ENCODE results near the gene WSB2.
"Not testable (repeated sequence)": the region's sequence is repeated elsewhere in the genome, so short reads cannot be mapped to it uniquely, and the experiment has no call there.

GRCh38 chr12:118022097-118022727 is 38.8 kb downstream of the WSB2 start:
- not testable (repeated sequence) for TF ChIP-seq CTCF (IDR thresholded peaks at IDR 0.05; ENCODE audit: low read depth, low read length, poor library complexity, severe bottlenecking); EZH2phosphoT487 (IDR thresholded peaks at IDR 0.05; ENCODE audit: borderline replicate concordance, low read length)

All from DOHH2 (cell line).